Activated T-cell treated with anti-CD3 and anti-CD28 coated beads, Interleukin-2, amount 50 U/mL, for 24 hours (primary cell): ENCODE data around the gene ZNF665.
"Not testable (repeated sequence)": the region's sequence is repeated elsewhere in the genome, so short reads cannot be mapped to it uniquely, and the experiment has no call there.

ENCODE experiments used
- DNase-seq: peaks from one replicate; pipeline ENCODE4 v3.0.0-alpha.2; 2020
- H3K27ac Mint-ChIP-seq: 2 replicates; pipeline ENCODE4 v1.8.0; 2020; ENCODE audit warnings: mild to moderate bottlenecking, mixed read lengths
- H3K27me3 Mint-ChIP-seq: 2 replicates; pipeline ENCODE4 v1.8.0; 2020; ENCODE audit warnings: mixed read lengths
- H3K36me3 Mint-ChIP-seq: 2 replicates; pipeline ENCODE4 v1.8.0; 2020; ENCODE audit warnings: low read depth, mixed read lengths
- H3K4me1 Mint-ChIP-seq: 2 replicates; pipeline ENCODE4 v1.8.0; 2020; ENCODE audit warnings: low read depth, mixed read lengths
- H3K4me3 Mint-ChIP-seq: 2 replicates; pipeline ENCODE4 v1.8.0; 2020; ENCODE audit warnings: mild to moderate bottlenecking, moderate library complexity, mixed read lengths
- H3K9me3 Mint-ChIP-seq: 2 replicates; pipeline ENCODE4 v1.8.0; 2020; ENCODE audit warnings: mixed read lengths

ZNF665 gene

GRCh38 chr19:53130506-53130905 is 62.7 kb downstream of the ZNF665 start:
- peaks cover 13% of the 10 kb centered on the region for H3K4me1 Mint-ChIP-seq
- H3K36me3 Mint-ChIP-seq: peaks cover 33% of the 10 kb centered on the region
- H3K27me3 Mint-ChIP-seq: peaks cover 31% of the 10 kb centered on the region
- peaks cover 49% of the 10 kb centered on the region for H3K9me3 Mint-ChIP-seq
- no peak overlapping the region for H3K27ac Mint-ChIP-seq
- no peak for DNase-seq
- H3K4me3 Mint-ChIP-seq: no peak overlapping the region

DNA sequence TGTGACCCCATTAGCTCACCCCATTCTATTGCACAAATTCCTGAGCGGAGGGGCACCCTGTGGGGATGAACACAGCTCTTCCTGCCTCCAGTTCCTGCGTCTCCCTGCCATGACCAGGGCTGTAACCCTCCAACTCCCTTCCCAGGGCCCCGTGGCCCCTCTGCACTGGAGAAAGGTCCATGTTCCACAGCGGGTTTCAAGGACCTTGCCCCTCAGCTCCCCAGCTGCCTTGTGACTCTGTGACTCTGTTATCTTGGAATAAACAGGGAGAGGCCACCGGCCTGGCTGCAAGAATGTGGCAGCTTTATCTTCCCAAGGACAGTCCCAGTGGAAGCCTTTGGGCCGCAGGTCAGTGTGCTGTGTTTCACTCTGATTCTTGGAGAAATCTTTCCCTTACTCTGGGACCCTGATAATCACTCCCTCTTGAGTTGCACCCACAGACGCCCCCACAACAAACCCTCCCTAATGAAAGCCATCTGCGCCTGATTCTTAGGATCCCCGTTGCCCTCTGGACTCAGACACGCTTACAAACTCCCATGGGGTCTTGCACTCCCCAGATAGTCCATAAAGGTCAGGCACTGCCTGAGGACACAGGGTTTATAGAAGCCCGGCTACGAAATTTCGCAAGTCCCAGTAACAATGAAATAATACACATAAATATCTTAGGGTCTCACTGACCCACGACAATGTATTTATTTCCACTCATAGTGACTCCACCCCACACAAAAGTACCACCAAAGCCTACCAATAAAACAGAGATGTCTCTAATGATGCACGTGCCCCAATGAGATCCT is 66.2 kb downstream of the ZNF665 start:
- peaks cover 26% of the 10 kb centered on the region for H3K27me3 Mint-ChIP-seq
- H3K9me3 Mint-ChIP-seq: peaks cover 44% of the 10 kb centered on the region
- peaks cover 27% of the 10 kb centered on the region for H3K36me3 Mint-ChIP-seq
- not testable (repeated sequence) for H3K4me3 Mint-ChIP-seq, H3K4me1 Mint-ChIP-seq, H3K27ac Mint-ChIP-seq, DNase-seq

GRCh38 chr19:53123400-53123799 is 69.8 kb downstream of the ZNF665 start:
- Mint-ChIP-seq H3K9me3 (peaks cover 35% of the 10 kb centered on the region), H3K4me1 (no peaks in the 10 kb centered on the region), H3K27me3 (peaks cover 5% of the 10 kb centered on the region), H3K27ac (no peak overlapping the region), H3K36me3 (peaks cover 22% of the 10 kb centered on the region), H3K4me3 (no peak overlapping the region)
- no peak for DNase-seq
